GM21367 (cell line): ENCODE results near the gene GMIP.
A peak's percentile ranks its signal among the peaks of the same experiment; 100 is the strongest.
"Not testable (repeated sequence)": the region's sequence is repeated elsewhere in the genome, so short reads cannot be mapped to it uniquely, and the experiment has no call there.

Source experiments
- ATAC-seq: cut with Tn5 transposase; IDR thresholded peaks from one replicate; pipeline ENCODE4 v1.9.1; 2021; ENCODE audit not compliant: unreplicated experiment

GMIP gene

DNA sequence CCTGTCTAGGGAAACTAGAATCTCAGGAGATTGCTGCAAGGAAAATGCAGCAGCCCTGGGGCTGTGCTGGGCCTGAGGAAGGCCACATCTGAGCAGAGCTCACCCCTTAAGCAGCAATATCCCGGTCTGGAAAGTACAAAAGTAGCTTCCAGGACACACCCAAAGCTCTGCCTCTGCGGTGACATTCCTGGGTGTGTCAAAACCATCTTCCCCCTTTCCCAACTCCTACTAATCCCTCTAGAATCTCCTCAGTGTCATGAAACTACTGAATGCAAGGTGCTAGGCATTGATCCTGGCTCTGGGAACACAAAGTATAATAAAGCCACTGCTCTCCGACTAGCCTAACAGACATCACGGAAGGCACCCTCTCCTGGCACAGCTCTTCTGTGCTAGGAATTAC, 30.0 kb downstream of the GMIP start:
- no peak for ATAC-seq

DNA sequence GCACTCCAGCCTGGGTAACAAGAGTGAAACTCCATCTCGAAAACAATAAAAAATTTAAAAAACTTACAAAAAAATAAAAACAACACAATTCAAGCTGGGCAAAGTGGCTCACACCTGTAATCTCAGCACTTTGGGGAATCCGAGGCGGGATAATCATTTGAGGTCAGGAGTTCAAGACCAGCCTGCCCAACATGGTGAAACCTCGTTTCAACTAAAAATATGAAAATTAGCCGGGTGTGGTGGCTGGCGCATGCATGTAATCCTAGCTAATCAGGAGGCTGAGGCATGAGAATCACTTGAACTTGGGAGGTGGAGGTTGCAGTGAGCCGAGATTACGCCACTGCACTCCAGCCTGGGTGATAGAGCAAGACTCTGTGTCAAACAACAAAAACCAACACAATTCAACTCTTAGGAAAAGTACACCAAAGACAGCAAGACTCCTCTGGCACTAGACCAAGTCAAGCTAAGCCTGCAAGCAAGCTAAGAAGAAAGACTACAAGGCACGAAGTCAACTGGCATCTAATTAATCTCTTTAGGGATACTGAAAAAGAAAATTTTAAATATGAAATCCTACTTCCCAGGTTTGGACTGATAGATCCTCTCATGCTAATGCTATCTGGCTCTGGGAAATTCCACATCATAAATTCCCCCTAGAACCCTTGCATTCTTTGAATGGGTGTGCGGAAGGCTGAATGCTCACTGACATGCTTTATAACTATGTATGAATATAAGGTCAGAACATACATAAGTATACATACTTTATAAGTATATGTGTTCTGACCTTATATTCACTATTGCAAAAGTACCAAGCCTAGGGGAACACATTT, 32.9 kb downstream of the GMIP start:
- no peak for ATAC-seq

DNA sequence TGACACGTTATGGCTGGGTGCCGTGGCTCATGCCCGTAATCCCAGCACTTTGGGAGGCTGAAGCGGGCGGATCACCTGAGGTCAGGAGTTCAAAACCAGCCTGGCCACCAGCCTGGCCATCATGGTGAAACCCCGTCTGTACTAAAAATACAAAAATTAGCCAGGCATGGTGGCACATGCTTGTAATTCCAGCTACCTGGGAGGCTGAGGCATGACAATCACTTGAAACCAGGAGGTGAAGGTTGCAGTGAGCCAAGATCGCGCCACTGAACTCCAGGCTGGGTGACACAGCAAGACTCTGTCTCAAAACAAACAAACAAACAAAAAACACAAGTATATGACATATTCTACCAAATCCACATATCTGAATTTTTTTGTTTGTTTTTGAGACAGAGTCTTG, 36.8 kb downstream of the GMIP start:
- not testable (repeated sequence) for ATAC-seq

- ATAC-seq, result no peak
These were observed 37.4 kb downstream of the GMIP start for GRCh38 chr19:19606021-19606420.

- ATAC-seq, result no peak
These were observed 40.6 kb downstream of the GMIP start for GRCh38 chr19:19602713-19603324.

DNA sequence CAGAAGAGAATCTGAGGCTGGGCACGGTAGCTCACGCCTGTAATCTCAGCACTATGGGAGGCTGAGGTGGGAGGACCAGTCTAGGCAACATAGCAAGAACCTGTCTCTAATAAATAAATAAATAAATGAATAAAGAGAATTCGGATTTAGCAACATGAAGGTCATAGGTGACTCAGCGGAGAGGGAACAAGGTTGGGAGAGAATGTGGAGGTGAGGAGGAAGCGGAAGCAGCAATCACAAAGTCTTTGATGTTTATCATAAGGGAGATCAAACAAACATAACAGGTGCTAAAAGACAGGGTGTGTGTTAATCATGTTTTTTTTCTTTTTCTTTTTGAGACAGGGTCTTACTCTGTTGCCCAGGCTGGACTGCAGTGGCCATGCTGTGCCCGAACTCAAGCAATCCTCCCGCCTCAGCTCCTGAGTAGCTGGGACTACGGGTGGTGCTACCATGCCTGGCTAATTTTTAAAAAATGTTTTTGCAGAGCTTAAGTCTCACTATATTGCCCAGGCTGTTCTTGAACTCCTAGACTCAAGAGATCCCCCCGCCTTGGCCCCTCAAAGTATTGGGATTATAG, 41.2 kb downstream of the GMIP start:
- no peak for ATAC-seq

DNA sequence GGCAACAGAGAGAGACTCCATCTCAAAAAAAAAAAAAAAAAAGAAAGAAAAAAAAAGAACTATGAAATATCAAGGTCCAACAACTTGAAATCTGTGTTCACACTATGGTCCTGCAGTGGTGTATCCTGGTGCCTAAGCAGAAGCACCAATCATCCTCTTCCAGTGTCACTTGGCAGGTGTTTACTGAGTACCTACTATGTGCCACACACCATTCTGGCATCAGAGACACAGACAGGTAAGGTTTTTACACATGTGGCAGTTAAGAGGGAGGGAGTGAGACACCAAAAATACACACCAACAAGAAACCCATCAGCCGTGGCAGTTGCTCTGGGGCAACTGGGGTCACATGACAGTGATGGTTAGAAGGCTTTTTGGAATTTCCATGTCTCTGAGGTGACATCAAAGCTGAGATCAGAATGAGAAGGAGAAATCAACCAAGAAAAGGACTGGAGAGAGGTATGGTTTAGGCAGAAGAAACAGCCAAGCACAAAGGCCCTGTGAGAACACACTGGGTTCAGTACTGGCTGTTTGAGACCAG, 42.6 kb downstream of the GMIP start:
- no peak for ATAC-seq

GRCh38 chr19:19598728-19599451, 44.6 kb downstream of the GMIP start:
- ATAC-seq, result not testable (repeated sequence)

- ATAC-seq, result peak; percentile 44
These were observed 45.6 kb downstream of the GMIP start for GRCh38 chr19:19597809-19598306.

DNA sequence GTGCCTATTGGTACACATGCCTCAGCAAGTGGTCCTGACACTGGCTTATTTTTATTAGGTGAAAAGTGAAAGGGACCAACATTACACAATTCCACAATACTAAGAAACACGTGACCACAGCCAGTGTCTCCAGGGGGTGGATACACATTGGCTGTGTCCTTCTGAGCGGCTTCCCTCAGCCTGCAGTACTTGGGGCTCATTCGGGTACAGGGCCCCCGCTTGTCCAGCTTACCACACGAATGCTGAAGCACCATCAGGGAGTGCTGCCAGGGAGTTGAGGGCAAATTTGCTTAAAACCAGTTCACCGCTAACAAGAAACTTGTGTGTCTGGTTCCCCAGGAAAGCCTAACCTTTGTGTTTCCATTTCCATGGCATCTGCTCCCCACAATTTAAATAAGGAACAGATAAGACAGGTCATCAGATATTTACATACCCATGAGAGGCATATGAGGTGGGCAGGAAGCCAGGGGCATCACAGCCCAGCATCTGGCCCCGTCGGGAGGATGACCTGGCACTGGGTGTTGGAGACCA, 48.2 kb downstream of the GMIP start:
- ATAC-seq, result no peak

DNA sequence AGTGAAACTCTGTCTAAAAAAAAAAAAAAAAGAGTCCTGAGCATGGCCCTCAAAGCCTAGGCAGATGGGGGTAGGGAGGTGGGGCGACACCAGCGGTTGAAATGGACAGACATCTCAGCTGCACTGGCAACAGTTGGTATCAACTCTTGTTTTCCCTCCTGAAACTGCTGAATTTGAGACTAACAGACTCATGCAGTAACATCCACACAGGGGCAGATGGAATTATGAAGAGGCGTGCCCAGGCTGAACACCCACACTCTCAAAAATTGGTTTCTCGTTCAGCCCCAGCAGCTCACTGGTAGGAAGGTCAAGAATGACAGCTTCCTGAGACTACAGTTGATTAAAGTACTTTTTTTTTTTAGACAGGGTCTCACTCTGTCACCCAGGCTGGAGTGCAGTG, 49.1 kb downstream of the GMIP start:
- no peak for ATAC-seq

DNA sequence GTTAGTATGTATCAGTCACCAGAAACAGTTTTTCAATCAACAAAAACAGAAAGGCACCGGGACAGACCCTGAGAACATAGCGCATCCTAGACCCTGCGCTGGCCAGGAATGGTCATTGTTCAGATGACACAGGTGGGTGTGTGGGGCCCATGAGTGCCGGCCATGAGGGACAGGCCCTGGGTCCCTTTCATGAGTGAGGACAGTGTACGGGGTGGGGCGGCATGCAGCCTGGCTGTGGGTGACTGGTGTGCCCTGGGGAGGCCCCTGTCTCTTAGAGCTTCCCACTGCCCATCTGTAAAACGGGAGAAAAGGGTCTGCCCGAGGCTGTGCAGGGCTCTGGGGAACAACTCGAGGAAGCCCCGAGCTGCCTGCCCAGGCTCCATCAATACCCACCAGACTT, 50.8 kb downstream of the GMIP start:
- ATAC-seq, result no peak

DNA sequence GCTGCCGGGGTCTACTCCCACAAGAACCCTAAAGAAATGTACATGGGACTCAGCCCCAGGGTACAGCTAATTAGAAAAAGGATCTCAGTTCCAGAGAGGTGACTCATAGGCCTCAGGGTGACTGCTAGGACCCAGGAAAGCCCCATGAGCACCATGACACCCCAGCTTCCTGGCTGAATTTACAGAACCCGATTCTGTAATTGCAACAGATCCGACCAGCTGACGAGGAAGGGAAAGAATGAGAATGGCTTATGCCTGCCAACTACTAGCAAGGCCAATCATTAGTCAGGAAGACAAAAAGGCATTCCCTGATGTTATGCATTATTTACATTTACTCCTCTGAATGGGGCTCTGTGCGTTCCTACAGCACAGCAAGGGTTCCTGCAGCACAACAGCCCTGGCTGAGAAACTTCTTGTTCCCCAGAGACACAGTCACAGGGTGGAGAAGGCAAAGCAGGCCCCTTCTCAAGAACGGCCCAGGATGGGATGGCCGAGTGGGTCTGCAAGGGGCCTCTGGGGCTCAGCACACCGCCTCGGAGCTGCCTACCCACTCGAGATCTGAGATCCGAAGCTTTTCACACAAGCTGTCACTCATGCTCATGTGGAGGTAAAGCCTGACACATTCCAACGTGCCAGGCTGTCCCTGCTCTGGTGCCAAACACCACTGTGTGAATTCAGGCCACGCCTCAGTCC, 52.2 kb downstream of the GMIP start:
- no peak for ATAC-seq

DNA sequence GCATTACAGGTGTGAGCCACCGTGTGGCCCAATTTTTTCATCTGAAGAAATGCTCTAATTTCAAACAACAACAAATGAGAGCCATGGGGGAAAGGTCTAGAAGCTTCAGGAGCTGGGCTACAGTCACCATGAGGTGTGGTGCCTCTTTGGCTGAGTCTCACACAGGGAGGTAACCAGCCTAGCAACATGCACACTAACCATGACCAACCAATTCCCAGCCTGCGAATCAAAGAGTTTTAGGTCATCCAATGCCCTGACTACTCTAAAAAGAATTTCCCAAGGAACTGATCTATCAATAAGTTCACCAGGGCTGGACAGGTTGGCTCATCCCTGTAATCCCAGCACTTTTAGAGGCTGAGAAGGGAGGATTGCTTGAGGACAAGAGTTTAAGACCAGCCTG, 54.9 kb downstream of the GMIP start:
- no peak for ATAC-seq

DNA sequence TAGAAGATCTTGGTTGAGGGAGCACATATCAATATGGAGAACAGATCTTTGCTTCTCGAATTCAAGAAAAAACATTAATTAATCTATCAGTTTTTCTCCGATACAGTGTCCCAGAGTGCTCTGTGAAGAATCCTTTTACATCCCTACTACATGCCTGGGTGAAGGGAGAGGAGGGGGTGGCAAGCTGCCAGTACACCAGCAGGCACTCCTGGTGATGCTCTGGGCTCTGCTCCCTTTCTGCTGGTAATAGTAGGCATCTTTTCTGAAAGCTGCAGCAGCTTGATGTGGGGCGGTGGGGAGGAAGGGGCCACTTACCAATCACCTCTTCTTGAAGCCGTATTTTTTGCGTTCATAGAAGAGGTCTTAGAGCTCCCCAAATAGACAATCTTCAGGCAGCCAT, 55.7 kb downstream of the GMIP start:
- no peak for ATAC-seq

DNA sequence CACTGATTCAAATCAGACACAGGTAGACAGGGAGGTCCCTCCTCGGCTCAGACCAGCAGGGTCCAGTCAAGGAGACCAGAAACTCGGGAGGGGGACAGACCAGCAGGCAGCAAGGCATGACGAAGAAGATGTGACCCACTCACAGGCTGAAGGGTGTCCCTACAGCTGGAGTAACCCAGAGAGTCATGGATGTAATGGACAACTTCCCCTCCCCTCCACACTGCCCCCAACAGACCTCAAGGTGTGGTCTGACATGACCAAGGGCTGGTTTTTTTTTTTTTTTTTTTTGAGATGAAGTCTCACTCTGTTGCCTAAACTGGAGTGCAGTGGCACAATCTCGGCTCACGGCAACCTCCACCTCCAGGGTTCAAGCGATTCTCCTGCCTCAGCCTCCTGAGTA, 59.1 kb downstream of the GMIP start:
- ATAC-seq, result no peak

DNA sequence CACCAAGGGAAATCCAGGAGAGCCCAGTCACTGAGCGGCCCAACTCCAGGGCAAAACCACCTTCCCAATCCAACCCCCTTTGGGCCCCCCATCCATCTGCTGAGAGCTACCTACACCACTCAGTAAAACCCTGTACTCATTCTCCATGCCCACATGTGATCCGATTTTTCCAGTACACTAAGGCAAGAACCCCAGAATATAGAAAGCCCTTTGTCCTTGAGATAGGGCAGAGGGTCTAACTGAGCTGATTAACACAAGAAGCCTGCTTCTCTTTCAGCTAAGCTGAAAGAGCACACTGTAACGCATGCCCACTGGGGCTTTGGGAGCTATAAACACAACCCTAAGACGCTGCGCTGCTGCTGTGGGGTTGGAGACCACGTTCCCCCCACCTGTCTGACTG, 61.0 kb downstream of the GMIP start:
- ATAC-seq, result no peak

DNA sequence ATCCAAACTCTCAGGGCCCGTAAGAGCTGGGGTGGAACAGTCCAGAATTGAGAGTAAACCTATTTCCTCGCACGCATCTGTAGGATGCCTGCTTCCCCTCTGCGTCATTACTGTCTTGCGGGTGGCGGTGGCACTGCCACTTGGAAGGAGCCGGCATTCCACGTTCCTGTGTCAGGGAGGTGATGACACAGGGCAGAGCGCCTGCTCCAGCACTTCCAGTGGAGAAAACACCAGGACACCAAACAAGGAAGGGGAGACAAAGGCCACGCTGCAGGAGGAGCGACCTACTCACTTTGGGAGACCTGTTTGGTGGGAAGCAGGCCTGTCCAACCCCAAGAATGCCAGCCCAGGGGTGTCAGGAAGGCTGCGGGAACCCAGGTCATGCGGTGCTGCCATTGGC, 62.1 kb downstream of the GMIP start:
- no peak for ATAC-seq

GRCh38 chr19:19580418-19580817, 63.0 kb downstream of the GMIP start:
- ATAC-seq, result no peak
